Calu3 (cell line): ENCODE data around the gene DOCK1. TPM values are rescaled to one million over a fixed set of nuclear protein-coding genes. Genes with fewer than 3 reads are reported as not detected.

Source experiments
- BruUV-seq: library from RNA; stranded (reverse); fragments of 400-500 nt; replicated peaks from 2 replicates; lab custom pipeline; 2021; lab: Mats Ljungman, UMichigan
- CTCF ChIA-PET: fragments of 300-600 bp; sonication (Branson Sonifier 250); formaldehyde crosslinking; loops from one replicate; lab custom pipeline; 2022; ENCODE audit warnings: antibody characterized with exemption; lab: Charles Lee
- DNase-seq: peaks from one replicate; pipeline ENCODE4 v3.0.0; 2022
- H3K27ac Mint-ChIP-seq: one replicate; pipeline ENCODE4 v1.8.0; 2022; ENCODE audit warnings: mixed read lengths; ENCODE audit not compliant: unreplicated experiment
- H3K27me3 Mint-ChIP-seq: one replicate; pipeline ENCODE4 v1.8.0; 2022; ENCODE audit warnings: mixed read lengths; ENCODE audit not compliant: unreplicated experiment
- H3K36me3 Mint-ChIP-seq: one replicate; pipeline ENCODE4 v1.8.0; 2022; ENCODE audit warnings: mild to moderate bottlenecking, moderate library complexity, mixed read lengths; ENCODE audit not compliant: insufficient read depth, unreplicated experiment
- H3K4me1 Mint-ChIP-seq: one replicate; pipeline ENCODE4 v1.8.0; 2022; ENCODE audit warnings: mild to moderate bottlenecking, low read depth, mixed read lengths; ENCODE audit not compliant: unreplicated experiment
- H3K4me3 Mint-ChIP-seq: one replicate; pipeline ENCODE4 v1.8.0; 2022; ENCODE audit warnings: mild to moderate bottlenecking, low read depth, moderate library complexity, mixed read lengths; ENCODE audit not compliant: unreplicated experiment
- H3K9me3 Mint-ChIP-seq: one replicate; pipeline ENCODE4 v1.8.0; 2022; ENCODE audit warnings: low read depth, mixed read lengths; ENCODE audit not compliant: unreplicated experiment
- CTCF ChIP-seq: fragments of 200-600 bp; IDR thresholded peaks from one replicate; pipeline ENCODE4 v1.8.0; 2022; ENCODE audit warnings: antibody characterized with exemption; ENCODE audit not compliant: unreplicated experiment
- intact Hi-C: fragments of 100-400 bp; cut with micrococcal nuclease; formaldehyde crosslinking; loops from one replicate; pipeline ENCODE4 v1.10.0; 2022; ENCODE audit not compliant: unreplicated experiment
- total RNA-seq: library from RNA; stranded (reverse); gene quantifications from 2 replicates; pipeline ENCODE4 v1.2.3, GENCODE V29; 2022

DOCK1 gene
- total RNA-seq, 1 experiment from 2014 or later: 34.2 TPM

GRCh38 chr10:126959906-126960685, 54.9 kb downstream of the DOCK1 start:
- no peak overlapping the region for H3K4me3 Mint-ChIP-seq
- no peak overlapping the region for H3K27ac Mint-ChIP-seq
- BruUV-seq: no TSS peak
- DNase-seq: peak; percentile 1
- intact Hi-C loops: loop anchor here (10.0 kb wide), 1 partner anchor 1025 kb away; no protein-coding TSS in a partner anchor
- CTCF ChIA-PET: no interaction called here
- H3K27me3 Mint-ChIP-seq: no peaks in the 10 kb centered on the region
- no peaks in the 10 kb centered on the region for H3K9me3 Mint-ChIP-seq
- no peaks in the 10 kb centered on the region for H3K36me3 Mint-ChIP-seq
- no peak for TF ChIP-seq CTCF
- H3K4me1 Mint-ChIP-seq: peaks cover 24% of the 10 kb centered on the region

- no TSS peak for BruUV-seq
- TF ChIP-seq CTCF: no peak
- CTCF ChIA-PET: no interaction called here
- Mint-ChIP-seq H3K4me1 (peaks cover 21% of the 10 kb centered on the region), H3K27ac (no peak overlapping the region), H3K9me3 (no peaks in the 10 kb centered on the region), H3K27me3 (no peaks in the 10 kb centered on the region), H3K36me3 (no peaks in the 10 kb centered on the region), H3K4me3 (no peak overlapping the region)
- intact Hi-C loops: loop anchor here (10.0 kb wide), 1 partner anchor 1029 kb away; no protein-coding TSS in a partner anchor
- DNase-seq: no peak
Observed at GRCh38 chr10:126963354-126963753, 58.1 kb downstream of the DOCK1 start.

GRCh38 chr10:126964190-126964589, 59.0 kb downstream of the DOCK1 start:
- Mint-ChIP-seq H3K4me1 (peaks cover 12% of the 10 kb centered on the region), H3K27ac (no peak overlapping the region), H3K36me3 (peaks cover 3% of the 10 kb centered on the region), H3K27me3 (no peaks in the 10 kb centered on the region), H3K9me3 (no peaks in the 10 kb centered on the region), H3K4me3 (no peak overlapping the region)
- no peak for TF ChIP-seq CTCF
- no peak for DNase-seq
- BruUV-seq: no TSS peak
- CTCF ChIA-PET: no interaction called here
- intact Hi-C loops: loop anchor here (10.0 kb wide), 1 partner anchor 1029 kb away; no protein-coding TSS in a partner anchor

- Mint-ChIP-seq H3K4me3 (no peak overlapping the region), H3K27ac (no peak overlapping the region), H3K36me3 (peaks cover 7% of the 10 kb centered on the region), H3K27me3 (no peaks in the 10 kb centered on the region), H3K9me3 (no peaks in the 10 kb centered on the region), H3K4me1 (no peaks in the 10 kb centered on the region)
- BruUV-seq: no TSS peak
- intact Hi-C loops: loop anchor here (10.0 kb wide), 1 partner anchor 1032 kb away; no protein-coding TSS in a partner anchor
- CTCF ChIA-PET: no interaction called here
- no peak for DNase-seq
- no peak for TF ChIP-seq CTCF
Observed at GRCh38 chr10:126966938-126967337, 61.7 kb downstream of the DOCK1 start.
